Fibroblast of lung (primary cell): Measurements from ENCODE around the gene PTPRZ1. TPM values are rescaled to one million over a fixed set of nuclear protein-coding genes. Genes with fewer than 3 reads are reported as not detected.

ENCODE experiments used
- DNase-seq, 2 donors: peaks; one replicate each; pipeline versions ENCODE4 v3.0.0 to v3.0.0-alpha.2; 2010; ENCODE audit warnings: low read depth in 2 of 2
- H2AFZ ChIP-seq: 2 replicates; pipeline ENCODE4 v1.5.1; 2012; ENCODE audit warnings: low read length, control low read depth, inconsistent platforms
- H3K27ac ChIP-seq: 2 replicates; pipeline ENCODE4 v1.5.1; 2011; ENCODE audit warnings: low read length, control low read depth; ENCODE audit not compliant: insufficient read depth
- H3K27me3 ChIP-seq: 2 replicates; pipeline ENCODE4 v1.5.1; 2011; ENCODE audit warnings: mild to moderate bottlenecking, low read length; ENCODE audit not compliant: control insufficient read depth, insufficient read depth
- H3K36me3 ChIP-seq: 2 replicates; pipeline ENCODE4 v1.5.1; 2011; ENCODE audit warnings: low read length; ENCODE audit not compliant: control insufficient read depth, insufficient read depth
- H3K4me1 ChIP-seq: 2 replicates; pipeline ENCODE4 v1.5.1; 2011; ENCODE audit warnings: low read length; ENCODE audit not compliant: control insufficient read depth, insufficient read depth; ENCODE audit errors: extremely low read depth
- H3K4me2 ChIP-seq: 2 replicates; pipeline ENCODE4 v1.5.1; 2011; ENCODE audit warnings: low read length, control low read depth; ENCODE audit not compliant: insufficient read depth; ENCODE audit errors: extremely low read depth
- H3K4me3 ChIP-seq, 4 experiments: fragments of 200-600 bp in 1 of 4; sonication (generic) in 1 of 4; replicated peaks in 1 of 4; 2 replicates each; pipeline ENCODE4 v1.5.1; 2011 to 2016; ENCODE audit warnings: low read length in 4 of 4, low read depth in 3 of 4, mild to moderate bottlenecking in 3 of 4, control low read depth in 2 of 4, inconsistent platforms in 1 of 4, mixed read lengths in 1 of 4; ENCODE audit not compliant: insufficient read depth in 1 of 4; ENCODE audit errors: control extremely low read depth in 1 of 4
- H3K79me2 ChIP-seq: 2 replicates; pipeline ENCODE4 v1.5.1; 2012; ENCODE audit warnings: mild to moderate bottlenecking, low read length, inconsistent platforms; ENCODE audit not compliant: control insufficient read depth, insufficient read depth
- H3K9ac ChIP-seq: 2 replicates; pipeline ENCODE4 v1.5.1; 2011; ENCODE audit warnings: mild to moderate bottlenecking, low read length, control low read depth; ENCODE audit not compliant: insufficient read depth
- H3K9me3 ChIP-seq: 2 replicates; pipeline ENCODE4 v1.5.1; 2012; ENCODE audit warnings: low read depth, low read length; ENCODE audit not compliant: control insufficient read depth, insufficient read depth
- H4K20me1 ChIP-seq: 2 replicates; pipeline ENCODE4 v1.5.1; 2011; ENCODE audit warnings: low read length; ENCODE audit not compliant: control insufficient read depth, insufficient read depth; ENCODE audit errors: extremely low read depth
- CTCF ChIP-seq, 2 donors: IDR thresholded peaks in 1 of 2; conservative IDR thresholded peaks in 1 of 2; 1 replicate in 1 of 2; 2 replicates in 1 of 2; pipeline ENCODE4 v1.5.1; 2011 to 2012; ENCODE audit warnings: low read length in 2 of 2, control low read depth in 1 of 2, inconsistent platforms in 1 of 2, low read depth in 1 of 2, mild to moderate bottlenecking in 1 of 2
- EZH2 ChIP-seq: IDR thresholded peaks from 2 replicates; pipeline ENCODE4 v1.5.1; 2012; ENCODE audit warnings: low read length, control low read depth, mild to moderate bottlenecking; ENCODE audit errors: missing control alignments
- polyA plus RNA-seq, 2 donors: library from polyadenylated mRNA; depleted of rRNA in 1 of 2; stranded (reverse) in 1 of 2; unstranded in 1 of 2; fragments of >200 nt; gene quantifications; 2 replicates each; pipeline ENCODE4 v1.2.1, GENCODE V29; 2011 to 2012; ENCODE audit warnings: missing spikeins in 1 of 2
- total RNA-seq: library from RNA; depleted of rRNA; stranded (reverse); fragments of >200 nt; gene quantifications from 2 replicates; pipeline ENCODE4 v1.2.1, GENCODE V29; 2014

Gene PTPRZ1
- total and polyA plus RNA-seq, 2 donors (not counting 1 experiment from before 2014, with no cell fraction given), result 0.09 TPM; not detected in 1

GRCh38 chr7:121985476-121986030 is 112.6 kb downstream of the PTPRZ1 start:
- DNase-seq, result no peak
- TF ChIP-seq EZH2 (no peak), CTCF (conservative IDR thresholded peaks at IDR 0.05 in 1 of 2, IDR thresholded peaks at IDR 0.05 in 1 of 2; ENCODE audit: low read depth in 1 of 2, low read length in 2 of 2) (no peak)
- no peak overlapping the region for H3K4me2 ChIP-seq

DNA sequence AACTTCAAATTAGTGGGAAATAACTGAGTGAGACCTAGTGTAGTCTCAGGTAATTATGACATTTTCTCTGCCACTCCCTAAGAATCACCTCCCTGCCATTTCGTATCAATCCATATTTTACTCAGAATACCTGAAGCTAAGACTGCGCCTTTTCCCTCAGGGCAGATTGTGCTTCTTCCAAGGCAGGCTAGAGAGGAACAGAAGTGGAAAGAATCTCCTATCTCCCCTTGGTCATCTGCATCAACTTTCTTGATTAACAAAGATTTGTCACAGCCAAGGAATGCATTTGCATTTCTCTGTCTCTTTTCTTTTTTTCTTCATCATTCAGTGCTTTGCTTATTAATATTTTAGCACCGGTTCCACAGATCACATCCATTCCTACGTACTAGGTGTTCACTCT is 119.1 kb downstream of the PTPRZ1 start:
- Histone ChIP-seq H3K27me3 (no peaks in the 10 kb centered on the region), H3K9me3 (no peaks in the 10 kb centered on the region), H3K36me3 (no peaks in the 10 kb centered on the region), H3K9ac (no peak overlapping the region), H3K4me1 (no peaks in the 10 kb centered on the region), H3K79me2 (no peaks in the 10 kb centered on the region), H4K20me1 (no peaks in the 10 kb centered on the region), H3K4me3 (no peak overlapping the region), H2AFZ (no peak overlapping the region), H3K4me2 (no peak overlapping the region), H3K27ac (no peak overlapping the region)
- DNase-seq, result no peak
- TF ChIP-seq EZH2 (no peak), CTCF (conservative IDR thresholded peaks at IDR 0.05 in 1 of 2, IDR thresholded peaks at IDR 0.05 in 1 of 2; ENCODE audit: low read depth in 1 of 2, low read length in 2 of 2) (no peak)

More at GRCh38 chr7:121985476-121986030, 112.6 kb downstream of the PTPRZ1 start:
- Histone ChIP-seq H4K20me1 (no peaks in the 10 kb centered on the region), H3K27ac (no peak overlapping the region), H3K4me3 (no peak overlapping the region), H2AFZ (no peak overlapping the region), H3K9me3 (no peaks in the 10 kb centered on the region), H3K9ac (no peak overlapping the region), H3K79me2 (no peaks in the 10 kb centered on the region), H3K27me3 (no peaks in the 10 kb centered on the region), H3K4me1 (no peaks in the 10 kb centered on the region), H3K36me3 (no peaks in the 10 kb centered on the region)

GRCh38 chr7:121994625-121995410 is 121.9 kb downstream of the PTPRZ1 start:
- no peak overlapping the region for H2AFZ ChIP-seq
- H4K20me1 ChIP-seq, result no peaks in the 10 kb centered on the region
- H3K27ac ChIP-seq, result no peak overlapping the region
- peak; percentile 69 to 84 for DNase-seq
- H3K4me2 ChIP-seq, result no peak overlapping the region
- H3K9ac ChIP-seq, result no peak overlapping the region
- no peak overlapping the region for H3K4me3 ChIP-seq
- H3K79me2 ChIP-seq, result no peaks in the 10 kb centered on the region
- H3K27me3 ChIP-seq, result no peaks in the 10 kb centered on the region
- no peaks in the 10 kb centered on the region for H3K4me1 ChIP-seq
- H3K9me3 ChIP-seq, result no peaks in the 10 kb centered on the region
- no peaks in the 10 kb centered on the region for H3K36me3 ChIP-seq
- peak; percentile 87 to 93 for TF ChIP-seq CTCF (conservative IDR thresholded peaks at IDR 0.05 in 1 of 2, IDR thresholded peaks at IDR 0.05 in 1 of 2; ENCODE audit: low read depth in 1 of 2, low read length in 2 of 2)
- no peak for TF ChIP-seq EZH2
